ENCODE results near the gene SLC13A1.
"Not testable (repeated sequence)": the region's sequence is repeated elsewhere in the genome, so short reads cannot be mapped to it uniquely, and the experiment has no call there.

SLC13A1 gene

DNA sequence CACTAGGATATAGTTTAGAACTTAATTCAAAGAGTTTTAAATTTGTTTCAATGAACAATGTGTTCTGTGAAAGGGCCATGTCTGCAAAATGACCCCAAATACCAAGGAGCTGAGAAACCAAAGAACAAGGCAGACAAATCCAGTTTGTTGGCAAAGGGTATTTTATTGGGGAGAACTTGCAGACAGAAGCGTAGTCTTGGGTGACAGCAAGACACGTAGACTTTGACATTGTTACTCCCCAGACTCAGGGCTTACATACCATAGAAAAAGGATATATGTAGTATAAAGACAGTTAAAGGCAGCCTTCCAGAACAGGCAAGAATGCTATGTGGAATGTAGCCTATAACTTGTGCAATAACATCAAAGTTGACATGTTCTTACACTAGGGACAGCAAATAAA is 109.3 kb downstream of the SLC13A1 start:
- DNase-seq (ENCODE audit: insufficient read length, low spot score) (no peak), FAIRE-seq (no peak)
- TF ChIP-seq, protein P1, sequence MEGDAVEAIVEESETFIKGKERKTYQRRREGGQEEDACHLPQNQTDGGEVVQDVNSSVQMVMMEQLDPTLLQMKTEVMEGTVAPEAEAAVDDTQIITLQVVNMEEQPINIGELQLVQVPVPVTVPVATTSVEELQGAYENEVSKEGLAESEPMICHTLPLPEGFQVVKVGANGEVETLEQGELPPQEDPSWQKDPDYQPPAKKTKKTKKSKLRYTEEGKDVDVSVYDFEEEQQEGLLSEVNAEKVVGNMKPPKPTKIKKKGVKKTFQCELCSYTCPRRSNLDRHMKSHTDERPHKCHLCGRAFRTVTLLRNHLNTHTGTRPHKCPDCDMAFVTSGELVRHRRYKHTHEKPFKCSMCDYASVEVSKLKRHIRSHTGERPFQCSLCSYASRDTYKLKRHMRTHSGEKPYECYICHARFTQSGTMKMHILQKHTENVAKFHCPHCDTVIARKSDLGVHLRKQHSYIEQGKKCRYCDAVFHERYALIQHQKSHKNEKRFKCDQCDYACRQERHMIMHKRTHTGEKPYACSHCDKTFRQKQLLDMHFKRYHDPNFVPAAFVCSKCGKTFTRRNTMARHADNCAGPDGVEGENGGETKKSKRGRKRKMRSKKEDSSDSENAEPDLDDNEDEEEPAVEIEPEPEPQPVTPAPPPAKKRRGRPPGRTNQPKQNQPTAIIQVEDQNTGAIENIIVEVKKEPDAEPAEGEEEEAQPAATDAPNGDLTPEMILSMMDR (IDR thresholded peaks at IDR 0.05; ENCODE audit: insufficient read depth, missing control alignments) = no peak

DNA sequence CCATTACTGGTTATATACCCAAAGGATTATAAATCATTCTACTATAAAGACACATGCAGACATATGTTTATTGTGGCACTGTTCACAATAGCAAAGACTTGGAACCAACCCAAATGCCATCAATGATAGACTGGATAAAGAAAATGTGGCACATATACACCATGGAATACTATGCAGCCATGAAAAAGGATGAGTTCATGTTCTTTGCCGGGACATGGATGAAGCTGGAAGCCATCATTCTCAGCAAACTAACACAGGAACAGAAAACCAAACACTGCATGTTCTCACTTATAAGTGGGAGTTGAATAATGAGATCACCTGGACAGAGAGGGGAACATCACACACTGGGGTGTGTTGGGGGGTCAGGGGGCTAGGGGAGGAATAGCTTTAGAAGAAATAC is 112.9 kb downstream of the SLC13A1 start:
- FAIRE-seq; DNase-seq (ENCODE audit: insufficient read length, low spot score): not testable (repeated sequence)

DNA sequence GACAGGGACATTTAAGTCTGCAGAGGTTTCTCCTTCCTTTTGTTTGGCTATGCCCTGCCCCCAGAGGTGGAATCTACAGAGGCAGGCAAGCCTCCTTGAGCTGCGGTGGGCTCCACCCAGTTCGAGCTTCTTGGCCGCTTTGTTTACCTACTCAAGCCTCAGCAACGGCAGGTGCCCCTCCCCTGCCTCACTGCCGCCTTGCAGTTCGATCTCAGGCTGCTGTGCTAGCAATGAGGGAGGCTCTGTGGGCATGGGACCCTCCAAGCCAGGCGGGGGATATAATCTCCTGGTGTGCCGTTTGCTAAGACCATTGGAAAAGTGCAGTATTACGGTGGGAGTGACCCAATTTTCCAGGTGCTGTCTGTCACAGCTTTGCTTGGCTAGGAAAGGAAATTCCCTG is 114.9 kb downstream of the SLC13A1 start:
- not testable (repeated sequence) for FAIRE-seq

DNA sequence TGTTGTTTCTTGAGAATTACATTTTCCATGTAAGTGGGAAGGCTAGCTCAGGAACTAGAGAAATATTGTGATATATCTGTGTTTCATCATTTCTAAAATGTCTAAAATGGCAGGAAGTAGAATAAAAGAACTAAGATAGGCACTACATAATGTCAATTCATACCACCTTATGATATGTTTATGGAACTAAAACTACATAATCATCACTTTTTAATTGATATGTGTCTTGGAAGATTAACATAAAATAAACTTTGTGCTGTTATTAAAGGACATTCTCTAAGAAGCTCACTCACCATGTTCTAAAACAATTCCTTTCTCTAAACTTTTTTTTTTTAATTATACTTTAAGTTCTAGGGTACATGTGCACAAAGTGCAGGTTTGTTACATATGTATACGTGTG is 120.7 kb downstream of the SLC13A1 start:
- TF ChIP-seq, protein P1 (IDR thresholded peaks at IDR 0.05; ENCODE audit: insufficient read depth, missing control alignments) = no peak
- DNase-seq (ENCODE audit: insufficient read length, low spot score) = no peak
- no peak for FAIRE-seq

More for the DNA sequence above, 114.9 kb downstream of the SLC13A1 start:
- DNase-seq (ENCODE audit: insufficient read length, low spot score) = not testable (repeated sequence)

DNA sequence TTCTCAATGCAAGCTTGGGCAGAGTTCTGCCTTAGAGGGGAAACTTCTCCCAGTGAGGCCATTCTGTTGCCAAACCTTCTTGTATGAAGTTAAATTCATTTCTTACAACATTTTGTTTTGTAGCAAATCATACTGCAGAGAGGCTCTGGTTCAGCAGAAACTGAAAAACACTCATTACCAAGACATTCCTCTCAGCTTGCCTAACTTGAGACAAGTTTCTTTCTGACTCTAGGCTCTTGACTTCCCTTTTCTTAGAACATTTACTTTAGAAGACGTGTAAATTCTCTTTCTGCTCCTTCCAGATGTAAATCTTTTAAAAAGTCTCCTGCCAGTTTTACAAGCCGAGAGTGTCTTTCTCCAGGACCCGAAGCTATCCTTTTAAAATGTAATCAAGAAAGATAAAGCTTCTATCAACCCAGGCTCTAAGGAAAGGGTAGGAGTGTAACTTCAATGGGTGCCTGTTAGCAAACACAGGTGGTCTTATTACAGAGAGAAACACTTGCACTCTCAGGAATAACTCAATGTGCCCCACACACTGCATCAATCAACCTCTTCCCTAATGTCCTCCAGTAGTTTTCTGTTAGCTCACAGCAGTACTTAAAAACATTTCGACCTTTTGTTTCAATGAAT is 123.8 kb downstream of the SLC13A1 start:
- no peak for FAIRE-seq
- no peak for DNase-seq (ENCODE audit: insufficient read length, low spot score)
- TF ChIP-seq, protein P1 (IDR thresholded peaks at IDR 0.05; ENCODE audit: insufficient read depth, missing control alignments) = no peak

DNA sequence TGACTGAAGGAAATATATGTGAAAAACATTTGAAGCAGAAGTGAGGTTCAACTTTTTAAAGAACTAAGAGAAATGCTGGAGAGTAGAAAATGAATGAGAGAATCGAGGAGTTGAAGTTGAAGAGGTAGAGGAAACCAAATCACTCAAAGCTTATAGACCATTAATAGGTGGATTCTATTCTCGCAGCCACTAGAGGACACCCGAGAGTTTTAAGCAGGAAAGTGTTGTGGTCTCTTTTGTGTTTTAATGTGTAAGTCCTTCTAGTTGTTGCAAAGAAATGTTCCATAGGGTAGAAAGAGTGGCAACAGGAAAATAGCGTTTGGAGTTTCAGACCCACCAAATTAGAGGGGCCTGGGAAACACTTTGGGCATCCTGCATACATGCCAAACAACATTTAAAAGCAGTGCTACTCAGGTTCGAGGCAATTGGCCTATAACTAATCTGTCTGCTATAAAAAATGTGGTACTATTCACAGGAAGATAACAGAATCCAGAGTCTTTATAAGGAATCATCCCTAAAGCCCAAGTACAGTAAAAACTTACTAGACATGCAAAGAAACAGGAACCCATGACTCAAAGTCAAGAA is 129.0 kb downstream of the SLC13A1 start:
- DNase-seq (ENCODE audit: insufficient read length, low spot score) (no peak), FAIRE-seq (peak; percentile 16)
- TF ChIP-seq, protein P1 (IDR thresholded peaks at IDR 0.05; ENCODE audit: insufficient read depth, missing control alignments) = peak; percentile 45

DNA sequence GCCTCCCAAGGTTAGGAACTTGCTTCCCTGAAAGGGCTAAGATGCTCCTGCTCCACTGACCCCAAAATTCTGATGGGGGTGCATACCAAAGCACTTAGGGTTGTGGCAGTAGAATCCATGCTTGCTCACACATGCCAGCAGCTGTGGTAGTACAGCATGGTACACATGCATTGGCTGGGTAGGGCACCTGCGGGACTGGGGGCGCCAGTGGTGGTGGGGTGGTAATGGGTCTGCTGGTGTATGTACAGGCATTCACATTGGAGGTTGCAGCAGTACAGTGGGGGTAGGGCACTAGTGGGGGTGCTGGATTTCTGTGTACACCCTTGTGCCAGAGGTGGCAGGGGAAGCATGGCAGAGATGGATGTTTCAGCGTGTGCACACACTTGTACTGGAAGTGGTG is 132.0 kb downstream of the SLC13A1 start:
- TF ChIP-seq, protein P1 (IDR thresholded peaks at IDR 0.05; ENCODE audit: insufficient read depth, missing control alignments) = no peak
- DNase-seq (ENCODE audit: insufficient read length, low spot score) = no peak
- no peak for FAIRE-seq

All from D721Med (cell line).